Inflammatory macrophage (primary cell): ENCODE data around the gene OR2H2.
A peak's percentile ranks its signal among the peaks of the same experiment; 100 is the strongest.

ENCODE experiments used
- DNase-seq, 2 donors: peaks; one replicate each; pipeline ENCODE4 v3.0.0-alpha.2; 2020 to 2022

Gene OR2H2

DNA sequence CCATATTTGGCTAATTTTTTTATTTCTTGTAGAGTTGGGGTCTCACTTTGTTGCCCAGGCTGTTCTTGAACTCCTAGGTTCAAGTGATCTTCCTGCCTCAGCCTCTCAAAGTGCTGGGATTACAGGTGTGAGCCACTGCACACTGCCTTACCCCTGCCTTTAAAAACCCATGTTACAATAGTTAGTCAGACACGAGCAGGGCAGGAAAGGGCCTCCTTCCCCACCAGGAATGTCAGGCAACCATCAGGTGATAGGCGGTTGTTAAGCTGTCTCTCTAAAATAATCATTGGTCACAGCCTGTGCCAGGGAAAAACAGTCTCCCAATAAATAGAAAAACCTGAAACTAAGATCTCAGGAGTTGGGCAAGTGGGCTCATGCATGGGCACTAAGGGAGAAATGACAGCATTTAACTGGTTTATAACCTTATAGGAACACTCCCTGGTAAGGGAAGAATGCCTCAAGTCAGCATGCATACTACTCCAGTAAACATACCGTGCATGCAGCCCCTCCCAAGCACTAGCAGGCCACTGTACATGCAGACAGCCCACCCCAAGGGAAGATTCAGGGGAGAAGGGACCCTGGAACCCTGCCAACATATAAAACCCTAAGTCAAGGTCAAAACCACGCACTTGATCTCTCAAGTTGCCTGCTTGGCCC is 8.4 kb downstream of the OR2H2 start:
- DNase-seq = no peak

- DNase-seq = no peak
Measured at GRCh38 chr6:29596381-29596900, 11.5 kb downstream of the OR2H2 start.

DNA sequence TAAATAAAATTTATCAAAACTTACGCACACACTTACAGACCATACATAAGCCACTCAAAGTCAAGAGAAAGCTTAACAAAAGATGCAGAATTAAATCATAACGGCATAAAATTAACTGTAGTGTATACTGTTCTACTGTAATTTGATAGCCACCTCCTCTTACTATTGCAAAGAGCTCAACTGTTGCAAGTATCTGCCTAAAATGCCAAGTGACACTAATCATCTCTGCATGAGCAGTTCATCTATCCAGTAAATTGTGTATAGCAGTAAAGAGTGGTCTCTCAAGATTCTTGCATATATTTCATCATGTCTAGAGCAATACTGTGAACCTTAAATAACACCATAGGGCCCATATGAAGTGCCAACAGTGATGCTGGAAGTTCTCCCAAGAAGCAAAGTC is 12.3 kb downstream of the OR2H2 start:
- no peak for DNase-seq

DNA sequence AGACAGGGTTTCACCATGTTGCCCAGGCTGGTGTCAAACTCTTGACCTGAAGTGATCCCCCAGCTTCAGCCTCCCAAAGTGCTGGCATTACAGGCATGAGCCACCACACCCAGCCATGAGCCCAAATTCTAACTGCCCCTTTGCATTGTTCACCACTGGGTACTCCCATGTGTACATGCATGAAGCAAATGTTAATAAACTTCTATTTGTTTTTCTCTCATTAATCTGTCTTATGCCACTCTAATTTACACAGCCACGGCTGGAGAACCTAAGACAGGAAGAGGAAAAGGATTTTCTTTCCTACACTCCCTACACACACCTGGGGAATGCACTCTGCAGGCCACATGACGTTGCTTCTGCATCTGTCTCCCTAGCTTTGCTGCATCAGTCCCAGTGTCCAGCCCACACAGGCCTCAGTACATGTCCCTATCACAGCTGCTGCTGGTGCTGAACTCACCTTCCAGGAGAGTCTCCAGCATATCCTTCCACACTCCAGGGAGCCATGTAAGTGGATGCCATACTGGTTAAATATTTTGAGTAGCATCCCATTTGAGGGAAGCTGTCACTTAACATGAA is 13.3 kb downstream of the OR2H2 start:
- no peak for DNase-seq

GRCh38 chr6:29602564-29603361 is 17.8 kb downstream of the OR2H2 start:
- no peak for DNase-seq

GRCh38 chr6:29603456-29603855 is 18.5 kb downstream of the OR2H2 start:
- no peak for DNase-seq

DNA sequence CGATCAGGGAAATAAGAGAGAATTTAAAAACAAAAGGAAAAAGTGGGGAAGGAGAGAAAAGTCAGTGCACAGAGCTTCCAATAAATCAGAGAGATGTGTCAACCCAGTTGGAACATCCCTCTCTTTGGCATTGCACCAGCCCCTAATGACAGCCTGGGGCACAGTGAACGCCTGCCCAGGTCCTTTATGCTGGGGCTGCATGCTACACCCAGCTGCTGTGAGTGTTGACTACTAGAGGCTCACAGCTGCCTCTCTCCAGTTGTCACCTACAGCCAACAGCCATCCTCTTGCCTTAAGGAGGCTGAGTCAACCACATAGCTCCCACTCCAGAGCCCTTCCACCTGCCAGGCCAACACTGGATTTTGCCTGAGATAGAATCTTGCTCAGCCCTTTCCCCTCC is 19.0 kb downstream of the OR2H2 start:
- DNase-seq = no peak

DNA sequence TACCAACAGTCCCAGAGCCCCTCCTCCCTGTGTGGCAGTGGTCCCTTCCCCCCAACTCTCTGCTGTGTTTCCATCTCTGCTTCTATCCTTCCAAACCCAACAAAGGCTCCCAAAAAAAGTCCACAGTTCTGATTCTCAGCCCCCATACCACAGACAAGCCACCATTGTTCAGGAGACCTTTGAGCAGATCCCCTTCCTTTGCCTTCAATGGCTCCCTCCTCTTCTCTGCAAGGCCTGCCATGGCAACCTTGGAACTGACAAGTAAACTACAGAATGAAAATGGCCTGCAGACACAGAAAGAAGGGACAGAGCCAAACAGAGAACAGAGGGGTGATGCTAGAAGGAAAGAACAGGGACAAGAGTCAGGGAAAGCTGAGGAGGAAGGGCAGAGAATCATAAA is 23.2 kb downstream of the OR2H2 start:
- no peak for DNase-seq

- no peak for DNase-seq
Measured at GRCh38 chr6:29610540-29610939, 25.6 kb downstream of the OR2H2 start.

DNA sequence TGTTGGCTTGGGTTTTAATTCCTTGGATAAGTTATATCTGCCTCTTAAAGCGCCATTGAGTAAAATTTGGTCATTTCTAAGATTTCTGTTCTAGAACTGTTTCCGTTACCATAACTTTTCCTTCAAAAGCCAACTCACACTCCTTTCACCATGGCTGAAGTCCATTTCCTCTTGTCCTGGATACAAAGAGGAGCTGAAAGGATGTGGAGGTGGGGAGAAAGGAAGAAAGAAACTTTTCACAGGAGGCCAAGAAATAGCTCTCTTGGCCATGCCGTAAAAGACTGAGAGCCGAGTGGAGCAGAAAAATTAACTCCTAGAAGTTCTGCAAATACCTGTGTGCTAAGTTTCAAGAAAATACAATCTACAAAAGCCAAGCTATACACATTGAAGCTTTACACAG is 26.5 kb downstream of the OR2H2 start:
- no peak for DNase-seq

GRCh38 chr6:29617782-29618554 is 33.0 kb downstream of the OR2H2 start:
- no peak for DNase-seq

- peak; percentile 60 to 62 for DNase-seq
Measured at GRCh38 chr6:29619578-29620160, 34.7 kb downstream of the OR2H2 start.

DNA sequence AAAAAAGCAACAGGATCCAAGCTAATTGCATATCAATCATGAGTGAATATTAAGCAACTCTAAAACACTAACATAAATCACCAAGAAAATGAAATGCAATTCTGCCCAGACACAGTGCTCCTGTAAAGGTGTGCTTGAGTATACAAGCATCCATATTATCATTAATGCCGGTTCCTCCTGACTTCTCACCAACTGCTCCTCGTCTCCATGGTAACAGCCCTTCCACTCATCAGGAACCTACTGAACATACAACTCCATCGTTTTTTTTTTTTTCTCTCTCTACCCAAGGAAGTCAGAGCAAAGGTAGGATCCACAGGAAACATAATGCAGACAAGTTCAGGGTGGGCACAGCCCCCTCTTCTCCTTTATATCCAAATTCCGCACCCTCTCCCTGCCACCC is 35.7 kb downstream of the OR2H2 start:
- no peak for DNase-seq

GRCh38 chr6:29624520-29624961 is 39.6 kb downstream of the OR2H2 start:
- no peak for DNase-seq

DNA sequence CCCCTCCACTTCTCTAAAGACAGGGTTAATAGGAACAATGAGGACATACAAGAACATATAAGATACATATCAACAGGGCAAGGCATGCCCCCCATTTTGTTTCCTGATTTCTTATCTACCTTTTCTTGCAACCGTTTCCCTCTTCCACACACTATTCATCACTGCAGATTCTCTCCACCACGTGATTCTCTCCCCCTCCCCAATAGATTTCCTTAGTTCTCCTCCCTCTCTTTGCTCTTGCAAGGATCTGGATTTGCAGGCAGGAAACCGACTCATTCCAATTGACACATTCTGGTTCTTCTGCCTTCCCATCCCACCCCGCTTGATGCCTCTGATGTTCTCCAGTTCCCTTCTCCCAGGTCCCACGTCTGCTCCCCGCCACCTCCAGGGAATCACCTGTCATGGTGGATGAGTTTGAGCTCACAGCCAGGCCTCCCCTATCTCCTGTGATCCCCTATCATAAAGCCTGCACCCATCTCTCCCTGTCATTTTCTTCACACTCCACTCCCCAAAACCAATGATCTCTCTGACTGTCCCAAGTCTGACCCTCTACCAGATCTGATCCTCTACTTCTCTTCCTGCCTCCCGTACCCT is 40.5 kb downstream of the OR2H2 start:
- no peak for DNase-seq

DNA sequence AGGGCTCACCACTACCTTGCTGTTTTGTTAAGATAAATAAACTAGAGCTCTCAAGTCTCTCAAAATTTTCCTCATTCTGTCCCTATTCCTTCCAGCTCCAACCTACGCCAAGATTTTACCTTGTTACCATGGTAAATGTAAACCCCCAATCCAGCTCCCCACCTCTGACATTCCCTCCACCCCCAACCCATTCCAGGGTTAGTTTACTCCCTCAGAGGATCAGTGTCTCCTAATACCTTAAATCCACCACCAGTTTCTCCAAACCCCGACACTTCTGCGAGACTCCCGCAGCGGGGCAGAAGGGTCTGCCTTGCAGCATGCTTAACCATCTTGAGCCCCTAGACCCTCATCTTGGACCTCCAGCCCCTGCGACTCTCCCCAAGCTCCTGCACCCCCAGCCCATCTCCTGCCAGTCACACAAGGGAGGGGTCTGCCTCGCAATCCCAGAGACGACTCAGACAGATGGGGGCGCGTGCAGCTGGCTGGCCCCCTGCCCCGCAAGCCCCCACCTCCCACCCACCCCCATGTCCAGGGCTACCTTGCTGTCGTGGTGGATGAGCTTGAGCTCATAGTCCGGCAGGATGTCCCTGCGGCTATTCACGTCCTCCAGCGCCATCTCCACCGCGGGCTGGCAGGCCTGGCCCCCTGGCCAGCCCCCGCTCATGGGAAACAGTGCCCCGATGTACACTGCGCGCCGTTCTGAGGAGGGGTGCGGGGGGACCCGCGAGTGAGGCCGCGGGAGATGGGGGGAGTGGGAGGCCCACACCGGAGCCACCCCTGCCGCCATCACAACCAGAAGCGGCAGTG is 42.2 kb downstream of the OR2H2 start:
- DNase-seq = no peak

GRCh38 chr6:29627755-29628418 is 43.0 kb downstream of the OR2H2 start:
- peak; percentile 13 to 36 for DNase-seq

DNA sequence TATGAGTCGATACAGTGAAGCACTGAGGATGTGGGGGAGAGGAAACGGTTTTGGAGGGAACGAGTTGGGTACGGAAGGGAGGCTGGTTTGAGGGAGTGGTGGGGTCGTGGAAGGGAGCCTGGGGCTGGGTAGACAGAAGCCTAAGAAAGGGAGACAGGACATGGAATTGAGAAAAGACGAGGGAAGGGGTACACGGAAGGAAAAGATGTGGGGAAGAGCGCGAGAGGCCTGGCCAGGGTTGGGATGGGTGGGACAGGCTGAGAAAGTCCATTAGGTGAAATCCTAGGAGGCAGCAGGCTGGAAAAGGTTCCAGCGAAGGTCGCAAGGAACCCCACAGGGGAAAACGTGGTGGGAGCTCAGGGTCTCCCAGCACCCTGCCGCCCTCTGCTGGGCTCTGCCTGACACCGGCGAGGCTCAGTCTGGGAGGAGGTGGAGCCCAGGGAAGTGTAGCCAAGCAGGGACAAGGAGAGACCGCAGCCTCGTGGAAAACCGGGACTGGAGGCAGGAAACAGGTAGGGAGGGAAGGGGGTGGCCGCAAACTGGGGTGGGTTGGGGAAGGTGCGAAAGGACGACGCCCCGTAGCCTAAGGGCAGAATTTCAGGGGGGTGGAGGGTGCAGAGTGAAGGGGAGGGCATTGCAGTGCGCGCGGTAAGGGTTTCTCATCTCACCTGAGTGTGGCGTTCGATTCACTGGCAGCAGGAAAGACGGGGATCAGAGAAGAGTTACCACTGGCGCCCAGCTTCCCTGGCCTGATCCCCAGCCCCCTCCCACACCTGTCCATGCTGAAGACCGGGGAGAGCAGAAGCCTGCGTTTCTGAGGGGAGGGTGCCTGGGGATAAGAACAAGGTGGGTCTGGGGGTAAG is 43.7 kb downstream of the OR2H2 start:
- peak in 1 of 2 donors; percentile 29 for DNase-seq

- no peak for DNase-seq
Measured at GRCh38 chr6:29629571-29629970, 44.6 kb downstream of the OR2H2 start.

DNA sequence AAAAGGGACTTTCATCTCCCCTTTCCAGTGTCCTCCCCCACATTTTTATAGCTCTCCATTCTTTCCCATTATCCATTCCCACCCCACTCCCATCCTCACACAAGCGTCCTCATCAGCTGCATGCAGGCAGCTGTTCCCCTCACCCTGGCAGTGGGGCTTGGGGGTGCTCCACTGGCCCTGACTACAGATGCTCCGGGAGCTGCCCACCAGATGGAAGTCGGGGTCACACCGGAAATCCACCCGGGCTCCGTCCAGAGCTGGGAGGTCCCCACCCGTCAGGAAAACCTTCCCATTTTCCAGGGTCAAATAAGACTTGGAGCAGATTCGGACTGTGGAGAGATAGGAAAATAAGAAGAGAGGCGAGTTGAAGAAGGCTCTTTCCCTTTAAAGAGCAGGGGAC is 45.4 kb downstream of the OR2H2 start:
- no peak for DNase-seq
